Mesodermal cell (in vitro differentiated cells): ENCODE data around the gene HDAC7.

Source experiments
- H3K27ac ChIP-seq: 2 replicates; pipeline ENCODE4 v1.7.0; 2013; ENCODE audit warnings: mild to moderate bottlenecking, low read depth, low read length, moderate library complexity; ENCODE audit not compliant: severe bottlenecking
- H3K36me3 ChIP-seq: 2 replicates; pipeline ENCODE4 v1.7.1; 2013; ENCODE audit warnings: mild to moderate bottlenecking, low read length, moderate library complexity; ENCODE audit not compliant: control insufficient read depth, insufficient read depth
- H3K4me1 ChIP-seq: one replicate; pipeline ENCODE4 v1.7.1; 2013; ENCODE audit warnings: mild to moderate bottlenecking, low read length; ENCODE audit not compliant: insufficient read depth, control insufficient read depth, poor library complexity, severe bottlenecking
- H3K4me3 ChIP-seq: 2 replicates; pipeline ENCODE4 v1.7.0; 2013; ENCODE audit warnings: low read length, control low read depth, mild to moderate bottlenecking; ENCODE audit not compliant: insufficient read depth, poor library complexity, severe bottlenecking; ENCODE audit errors: extremely low read depth
- H3K9me3 ChIP-seq: 2 replicates; pipeline ENCODE4 v1.7.1; 2013; ENCODE audit warnings: mild to moderate bottlenecking, low read length, moderate library complexity; ENCODE audit not compliant: control insufficient read depth
- WGBS, 2 experiments: methylation state at CpG; one replicate each; pipeline ENCODE4 v1.1.5; 2013; ENCODE audit warnings: missing lambda C conversion rate in 2 of 2; ENCODE audit not compliant: insufficient coverage in 2 of 2; 5-methylcytosine and 5-hydroxymethylcytosine counted together

Gene HDAC7

GRCh38 chr12:47839214-47839876, 19.6 kb upstream of the HDAC7 start:
- WGBS, 2 experiments, result 77 to 84% methylated on average over 3 to 7 of the region's 8 CpGs
- H3K9me3 ChIP-seq, result no peaks in the 10 kb centered on the region
- H3K4me1 ChIP-seq, result peaks cover 30% of the 10 kb centered on the region
- H3K4me3 ChIP-seq, result no peak overlapping the region
- no peak overlapping the region for H3K27ac ChIP-seq
- no peaks in the 10 kb centered on the region for H3K36me3 ChIP-seq

GRCh38 chr12:47838286-47838931, 18.7 kb upstream of the HDAC7 start:
- 61 to 62% methylated on average over 6 of the region's 10 CpGs for WGBS, 2 experiments
- no peaks in the 10 kb centered on the region for H3K9me3 ChIP-seq

GRCh38 chr12:47837190-47838171, 17.8 kb upstream of the HDAC7 start:
- 52 to 62% methylated on average over 10 to 11 of the region's 13 CpGs for WGBS, 2 experiments
- no peaks in the 10 kb centered on the region for H3K36me3 ChIP-seq
- no peak overlapping the region for H3K4me3 ChIP-seq
- peaks cover 16% of the 10 kb centered on the region for H3K4me1 ChIP-seq
- no peaks in the 10 kb centered on the region for H3K9me3 ChIP-seq
- no peak overlapping the region for H3K27ac ChIP-seq

More at GRCh38 chr12:47838286-47838931, 18.7 kb upstream of the HDAC7 start:
- Histone ChIP-seq H3K4me3 (no peak overlapping the region), H3K36me3 (no peaks in the 10 kb centered on the region), H3K27ac (no peak overlapping the region), H3K4me1 (peaks cover 24% of the 10 kb centered on the region)

DNA sequence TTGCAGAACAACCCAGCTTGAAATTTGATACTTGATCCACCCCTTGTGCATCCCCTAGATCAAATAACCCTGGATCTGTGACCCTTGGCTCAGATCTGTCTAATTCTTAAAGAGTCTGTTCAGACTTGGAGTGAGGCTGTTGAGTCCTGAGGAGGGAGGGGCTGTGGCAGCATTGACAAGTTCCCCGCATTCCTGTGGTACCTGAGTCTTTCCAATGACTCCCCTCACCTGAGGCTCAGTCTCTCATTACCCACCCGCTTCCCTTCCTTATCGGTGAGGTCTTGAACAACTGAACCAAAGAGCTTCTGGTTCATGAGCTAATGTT, 16.1 kb upstream of the HDAC7 start:
- no peaks in the 10 kb centered on the region for H3K9me3 ChIP-seq
- peaks cover 7% of the 10 kb centered on the region for H3K4me1 ChIP-seq
- H3K4me3 ChIP-seq, result no peak overlapping the region
- WGBS, 2 experiments, result 83 to 88% methylated on average over 2 of the region's 3 CpGs
- H3K27ac ChIP-seq, result peak overlapping the region; percentile 16
- no peaks in the 10 kb centered on the region for H3K36me3 ChIP-seq

DNA sequence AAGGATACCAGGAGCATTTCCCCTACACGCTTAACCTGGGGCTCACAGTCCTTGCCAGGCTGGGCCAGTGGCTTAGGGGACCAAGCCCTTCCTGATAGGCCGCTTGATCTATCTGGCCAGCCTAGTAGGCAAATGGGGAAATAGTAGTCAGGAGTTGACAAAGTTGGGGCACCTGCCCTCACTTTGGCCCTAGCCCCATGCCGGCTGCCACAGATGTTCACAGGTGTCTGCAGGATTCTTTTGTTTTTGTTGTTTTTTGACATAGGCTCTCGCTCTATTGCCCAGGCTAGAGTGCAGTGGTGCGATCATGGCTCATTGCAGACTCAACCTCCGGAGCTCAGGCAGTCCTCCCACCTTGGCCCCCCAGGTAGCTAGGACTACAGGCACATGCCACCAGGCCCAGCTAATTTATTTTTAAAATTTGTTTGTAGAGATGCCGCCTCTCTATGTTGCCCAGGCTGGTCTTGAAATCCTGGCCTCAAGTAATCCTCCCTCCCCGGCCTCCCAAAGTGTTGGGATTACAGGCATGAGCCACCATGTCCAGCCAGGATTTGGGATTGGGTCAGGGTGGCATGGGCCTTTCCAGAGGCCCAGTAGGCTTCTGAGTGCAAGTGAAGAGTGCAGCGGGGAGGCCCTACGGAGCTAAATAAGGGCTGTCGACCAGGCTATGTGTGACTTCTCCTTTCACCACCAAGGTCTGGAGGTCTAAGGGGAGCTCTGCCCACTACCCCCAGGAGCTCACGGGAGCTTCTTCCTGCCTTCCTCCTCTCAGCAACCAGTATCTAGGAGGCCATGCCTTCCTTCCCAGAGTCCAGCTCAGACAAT, 15.5 kb upstream of the HDAC7 start:
- H3K27ac ChIP-seq, result peak overlapping the region; percentile 16
- H3K4me3 ChIP-seq, result no peak overlapping the region
- no peaks in the 10 kb centered on the region for H3K36me3 ChIP-seq
- 89 to 97% methylated on average over 11 to 12 of the region's 12 CpGs for WGBS, 2 experiments
- peaks cover 12% of the 10 kb centered on the region for H3K4me1 ChIP-seq
- H3K9me3 ChIP-seq, result no peaks in the 10 kb centered on the region

DNA sequence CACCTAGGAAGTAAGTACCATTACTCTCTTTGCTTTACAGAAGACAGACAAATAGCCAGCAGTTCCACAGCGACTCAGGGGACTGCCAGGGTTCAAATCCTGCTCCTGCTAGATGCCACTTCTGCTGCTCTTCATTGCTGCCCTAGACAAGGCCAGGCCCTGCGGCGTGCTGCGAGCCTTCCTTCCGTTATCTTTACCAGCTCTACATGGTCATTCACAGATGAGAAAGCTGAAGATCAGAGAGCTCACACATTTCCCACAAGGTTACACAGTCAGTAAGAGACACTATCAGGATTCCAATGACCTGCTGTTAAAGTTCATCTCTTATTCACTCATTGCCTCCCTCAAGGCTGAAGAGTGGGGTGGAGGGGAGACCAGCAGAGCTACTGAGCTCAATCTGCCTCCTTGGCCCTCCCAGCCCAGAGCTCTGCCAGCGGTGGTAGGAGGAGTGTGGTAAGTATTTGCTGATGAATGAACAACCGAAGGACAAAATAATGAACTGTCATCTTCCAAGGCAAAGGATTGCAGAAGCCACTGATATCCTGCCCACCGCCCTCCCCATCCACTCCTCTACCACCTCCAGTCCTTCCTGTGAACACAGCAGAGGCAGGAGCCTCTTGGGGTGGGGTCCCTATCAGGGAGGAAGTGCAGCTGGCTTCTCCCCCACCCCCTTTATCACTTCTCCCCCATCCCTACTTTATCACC, 14.6 kb upstream of the HDAC7 start:
- 94 to 96% methylated on average over 5 to 6 of the region's 8 CpGs for WGBS, 2 experiments

GRCh38 chr12:47833591-47834012, 13.9 kb upstream of the HDAC7 start:
- Histone ChIP-seq H3K27ac (no peak overlapping the region), H3K36me3 (no peaks in the 10 kb centered on the region), H3K4me1 (peaks cover 27% of the 10 kb centered on the region), H3K4me3 (no peak overlapping the region), H3K9me3 (no peaks in the 10 kb centered on the region)
- WGBS, 2 experiments, result 89 to 96% methylated on average over 8 to 10 of the region's 12 CpGs

More for the DNA sequence above, 14.6 kb upstream of the HDAC7 start:
- Histone ChIP-seq H3K36me3 (no peaks in the 10 kb centered on the region), H3K27ac (no peak overlapping the region), H3K4me1 (peaks cover 19% of the 10 kb centered on the region), H3K9me3 (no peaks in the 10 kb centered on the region), H3K4me3 (no peak overlapping the region)

- no peak overlapping the region for H3K27ac ChIP-seq
- WGBS, 2 experiments, result 91 to 93% methylated on average over 6 to 8 of the region's 13 CpGs
- H3K9me3 ChIP-seq, result no peaks in the 10 kb centered on the region
- H3K4me3 ChIP-seq, result no peak overlapping the region
- peaks cover 32% of the 10 kb centered on the region for H3K4me1 ChIP-seq
- no peaks in the 10 kb centered on the region for H3K36me3 ChIP-seq
Measured at GRCh38 chr12:47832263-47832933, 12.7 kb upstream of the HDAC7 start.

DNA sequence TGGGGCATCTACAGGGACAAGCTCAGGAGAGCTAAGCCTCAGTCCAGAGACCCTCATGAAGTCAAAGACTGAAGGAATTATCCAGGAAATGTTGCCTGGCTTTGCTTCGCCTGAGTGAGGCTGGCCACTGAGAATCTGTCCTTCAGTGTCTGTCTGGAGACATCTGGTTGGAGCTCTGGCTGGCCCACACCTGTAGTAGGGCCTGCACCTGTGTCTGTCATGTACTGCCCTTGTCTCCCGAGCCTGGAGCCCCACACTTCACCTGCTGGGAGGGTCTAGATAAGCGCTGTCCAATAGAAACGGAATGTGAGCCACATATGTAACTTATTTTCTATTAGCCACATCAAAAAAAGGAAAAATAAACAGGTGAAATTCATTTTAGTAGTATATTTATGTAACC, 9.9 kb upstream of the HDAC7 start:
- 0% methylated on average over 1 of the region's 4 CpGs for WGBS, 2 experiments
- H3K9me3 ChIP-seq, result no peaks in the 10 kb centered on the region
- H3K36me3 ChIP-seq, result no peaks in the 10 kb centered on the region
- H3K27ac ChIP-seq, result no peak overlapping the region
- peaks cover 35% of the 10 kb centered on the region for H3K4me1 ChIP-seq
- H3K4me3 ChIP-seq, result no peak overlapping the region
